GM12878 (cell line): ENCODE measurements around the gene TIMM50.

Source experiments
- CEBPB ChIP-seq, 2 experiments: fragments of 150-350 bp in 1 of 2; IDR thresholded peaks; 2 replicates each; pipeline ENCODE4 v1.6.1; 2012 to 2014; ENCODE audit warnings: low read depth in 2 of 2, low read length in 2 of 2, borderline replicate concordance in 1 of 2, inconsistent platforms in 1 of 2
- E4F1 ChIP-seq: fragments of 450-650 bp; IDR thresholded peaks from 2 replicates; pipeline ENCODE4 v1.6.1; 2018; ENCODE audit warnings: borderline replicate concordance, mild to moderate bottlenecking; ENCODE audit not compliant: partially characterized antibody
- EP300 ChIP-seq, 2 experiments: fragments of 150-350 bp in 1 of 2; IDR thresholded peaks; 2 replicates each; pipeline ENCODE4 v1.6.1; 2011 to 2012; ENCODE audit warnings: low read depth in 2 of 2, low read length in 2 of 2, borderline replicate concordance in 1 of 2, improper control_type of control experiment in 1 of 2, inconsistent platforms in 1 of 2; ENCODE audit not compliant: control insufficient read depth in 1 of 2
- IRF5 ChIP-seq: fragments of 450-650 bp; IDR thresholded peaks from 2 replicates; pipeline ENCODE4 v1.6.1; 2017; ENCODE audit warnings: borderline replicate concordance
- MXI1 ChIP-seq: fragments of 150-350 bp; IDR thresholded peaks from 2 replicates; pipeline ENCODE4 v1.6.1; 2011; ENCODE audit warnings: low read depth, mild to moderate bottlenecking, inconsistent platforms, low read length, improper control_type of control experiment
- POLR2A ChIP-seq: IDR thresholded peaks from 2 replicates; pipeline ENCODE4 v1.6.1; 2011; ENCODE audit warnings: low read depth, mild to moderate bottlenecking, low read length
- RCOR1 ChIP-seq: conservative IDR thresholded peaks from 2 replicates; pipeline ENCODE4 v1.6.1; 2012; ENCODE audit warnings: low read depth, low read length, improper control_type of control experiment
- STAT1 ChIP-seq: fragments of 450-650 bp; conservative IDR thresholded peaks from 2 replicates; pipeline ENCODE4 v1.6.1; 2014; ENCODE audit warnings: antibody characterized with exemption, mild to moderate bottlenecking
- TAF1 ChIP-seq: IDR thresholded peaks from 2 replicates; pipeline ENCODE4 v1.6.1; 2011; ENCODE audit warnings: mild to moderate bottlenecking, low read depth, low read length, borderline replicate concordance
- ZNF274 ChIP-seq: IDR thresholded peaks from one replicate; pipeline ENCODE4 v1.8.0; 2011; ENCODE audit not compliant: insufficient read length, insufficient read depth
- TF ChIP-seq, protein P1 (sequence below), 3 experiments: IDR thresholded peaks in 2 of 3; conservative IDR thresholded peaks in 1 of 3; 2 replicates each; pipeline ENCODE4 v1.5.1; 2011; ENCODE audit warnings: low read depth in 3 of 3, low read length in 3 of 3, mild to moderate bottlenecking in 3 of 3, control low read depth in 2 of 3, moderate library complexity in 2 of 3, inconsistent platforms in 1 of 3, mixed read lengths in 1 of 3; ENCODE audit not compliant: control insufficient read depth in 2 of 3, insufficient read depth in 1 of 3; ENCODE audit errors: extremely low read depth in 1 of 3

DNA sequence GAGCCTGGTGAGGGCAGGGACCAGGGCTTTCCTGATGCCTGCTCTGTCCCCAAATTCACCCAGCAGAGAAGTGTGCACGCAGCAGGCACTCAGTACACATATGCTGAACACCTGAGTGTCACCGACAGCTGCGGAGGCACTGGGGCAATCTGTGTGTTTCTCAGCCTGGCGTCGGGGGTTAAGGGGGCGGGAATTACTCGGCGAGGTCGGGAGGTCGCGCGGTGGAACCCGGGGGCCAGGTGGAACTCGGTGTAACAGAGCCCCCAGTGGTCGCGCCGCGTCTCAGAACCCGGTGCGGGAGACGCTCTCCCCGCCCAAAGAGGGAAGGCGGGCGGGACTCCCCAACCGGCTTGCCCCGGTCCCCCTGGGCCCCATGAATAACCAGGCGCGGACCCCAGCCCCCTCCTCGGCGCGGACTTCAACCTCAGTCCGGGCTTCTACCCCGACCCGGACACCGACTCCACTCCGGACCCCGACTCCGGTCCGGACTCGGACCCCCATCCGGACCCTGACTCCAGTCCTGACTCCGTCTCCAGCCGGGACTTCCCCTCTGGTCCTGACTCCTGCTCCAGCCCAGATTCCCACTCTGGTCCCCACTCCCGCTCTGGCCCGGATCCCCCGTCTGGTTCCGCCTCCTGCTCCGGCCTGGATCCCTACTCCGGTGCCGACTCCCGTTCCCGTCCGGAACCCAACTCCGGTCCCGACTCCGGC is 34.4 kb downstream of the TIMM50 start, which contains the start of gene SELENOV:
- TF ChIP-seq POLR2A (no peak), IRF5 (no peak), ZNF274 (no peak), STAT1 (no peak), CEBPB (IDR thresholded peaks at IDR 0.05; ENCODE audit: borderline replicate concordance in 1 of 2, low read depth in 2 of 2, low read length in 2 of 2) (no peak), MXI1 (no peak), RCOR1 (no peak), E4F1 (no peak), TAF1 (no peak), EP300 (IDR thresholded peaks at IDR 0.05; ENCODE audit: borderline replicate concordance in 1 of 2, control insufficient read depth in 1 of 2, low read depth in 2 of 2, low read length in 2 of 2) (no peak)
- TF ChIP-seq, protein P1, sequence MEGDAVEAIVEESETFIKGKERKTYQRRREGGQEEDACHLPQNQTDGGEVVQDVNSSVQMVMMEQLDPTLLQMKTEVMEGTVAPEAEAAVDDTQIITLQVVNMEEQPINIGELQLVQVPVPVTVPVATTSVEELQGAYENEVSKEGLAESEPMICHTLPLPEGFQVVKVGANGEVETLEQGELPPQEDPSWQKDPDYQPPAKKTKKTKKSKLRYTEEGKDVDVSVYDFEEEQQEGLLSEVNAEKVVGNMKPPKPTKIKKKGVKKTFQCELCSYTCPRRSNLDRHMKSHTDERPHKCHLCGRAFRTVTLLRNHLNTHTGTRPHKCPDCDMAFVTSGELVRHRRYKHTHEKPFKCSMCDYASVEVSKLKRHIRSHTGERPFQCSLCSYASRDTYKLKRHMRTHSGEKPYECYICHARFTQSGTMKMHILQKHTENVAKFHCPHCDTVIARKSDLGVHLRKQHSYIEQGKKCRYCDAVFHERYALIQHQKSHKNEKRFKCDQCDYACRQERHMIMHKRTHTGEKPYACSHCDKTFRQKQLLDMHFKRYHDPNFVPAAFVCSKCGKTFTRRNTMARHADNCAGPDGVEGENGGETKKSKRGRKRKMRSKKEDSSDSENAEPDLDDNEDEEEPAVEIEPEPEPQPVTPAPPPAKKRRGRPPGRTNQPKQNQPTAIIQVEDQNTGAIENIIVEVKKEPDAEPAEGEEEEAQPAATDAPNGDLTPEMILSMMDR (IDR thresholded peaks at IDR 0.05 in 2 of 3, conservative IDR thresholded peaks at IDR 0.05 in 1 of 3; ENCODE audit: control insufficient read depth in 2 of 3, extremely low read depth in 1 of 3, insufficient read depth in 1 of 3, low read depth in 3 of 3, low read length in 3 of 3) = no peak
